ENCODE data around the gene GPN2.

The GPN2 gene

DNA sequence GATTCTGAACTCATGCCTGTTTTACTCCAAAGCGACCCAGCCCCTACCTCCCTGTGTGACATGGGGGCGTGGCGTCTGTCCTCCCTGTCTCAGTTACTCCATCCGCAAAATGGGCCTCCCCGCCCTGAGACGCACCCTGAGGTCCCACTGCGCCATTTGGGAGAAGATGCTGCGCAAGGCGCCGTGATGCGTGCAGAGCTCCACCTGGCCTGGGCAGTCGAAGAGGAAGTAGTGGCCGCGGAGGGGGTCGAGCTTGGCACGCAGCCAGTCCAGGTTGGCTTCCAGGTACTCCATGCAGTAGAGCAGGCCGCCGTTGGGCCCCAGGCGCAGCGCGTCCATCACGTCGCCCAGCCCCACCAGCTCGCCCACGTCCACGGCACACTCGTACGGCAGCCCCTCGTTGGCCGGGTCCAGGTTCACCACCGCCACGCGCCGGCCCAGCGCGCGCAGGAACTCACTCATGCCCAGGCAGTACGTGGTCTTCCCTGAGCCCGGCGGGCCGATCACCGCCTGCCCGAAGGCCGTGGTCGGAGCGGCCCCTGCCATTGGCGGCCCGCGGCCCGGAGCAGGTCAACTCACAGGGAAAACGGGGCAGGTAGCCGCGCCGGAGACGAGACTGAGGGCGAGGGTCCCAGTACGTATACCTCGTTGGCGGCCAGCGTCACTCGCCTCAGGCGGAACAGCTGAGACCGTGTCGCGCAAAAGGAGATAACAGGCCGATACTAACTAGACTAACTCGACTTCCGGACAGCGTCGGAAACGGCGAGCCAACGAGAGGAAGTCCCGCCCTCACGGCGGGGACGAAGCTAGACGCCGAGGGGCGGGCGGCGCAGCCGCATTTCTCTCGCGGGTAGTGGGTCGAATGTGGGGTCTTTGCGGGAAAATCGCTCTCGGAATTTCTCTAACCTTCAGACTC lies at the start of gene GPN2:
Gene GPN2 (minus strand): TSS at position 733 of the 916 bp plus-strand sequence. CDS start 187 bp downstream, at position 546.
- DNase-seq (ENCODE audit: low read depth), result peak; percentile 74

- no peak for DNase-seq (ENCODE audit: low read depth)
These were observed 48.6 kb upstream of the GPN2 start for GRCh38 chr1:26938659-26939025.

GRCh38 chr1:26938004-26938658 lies 48.0 kb upstream of the GPN2 start:
- no peak for DNase-seq (ENCODE audit: low read depth)

GRCh38 chr1:26936823-26937222 lies 46.7 kb upstream of the GPN2 start:
- DNase-seq (ENCODE audit: low read depth), result no peak

DNA sequence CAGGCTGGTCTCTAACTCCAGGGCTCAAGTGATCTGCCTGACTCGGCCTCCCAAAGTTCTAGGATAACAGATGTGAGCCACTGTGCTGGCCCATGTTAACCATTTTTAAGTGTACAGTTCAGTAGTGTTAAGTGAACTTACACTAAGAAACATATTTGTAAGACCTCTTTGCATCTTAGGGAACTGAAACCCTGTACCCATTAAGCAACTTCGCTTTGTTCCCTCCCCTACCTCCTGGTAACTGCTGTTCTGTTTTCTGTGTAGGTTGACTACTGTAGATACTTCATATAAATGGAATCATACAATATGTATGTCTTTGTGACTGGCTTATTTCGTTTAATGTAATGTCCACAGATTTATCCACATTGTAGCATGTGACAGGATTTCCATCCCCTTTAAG lies 42.4 kb upstream of the GPN2 start:
- DNase-seq (ENCODE audit: low read depth), result no peak

- DNase-seq (ENCODE audit: low read depth), result no peak
These were observed 33.6 kb upstream of the GPN2 start for GRCh38 chr1:26923711-26924110.

DNA sequence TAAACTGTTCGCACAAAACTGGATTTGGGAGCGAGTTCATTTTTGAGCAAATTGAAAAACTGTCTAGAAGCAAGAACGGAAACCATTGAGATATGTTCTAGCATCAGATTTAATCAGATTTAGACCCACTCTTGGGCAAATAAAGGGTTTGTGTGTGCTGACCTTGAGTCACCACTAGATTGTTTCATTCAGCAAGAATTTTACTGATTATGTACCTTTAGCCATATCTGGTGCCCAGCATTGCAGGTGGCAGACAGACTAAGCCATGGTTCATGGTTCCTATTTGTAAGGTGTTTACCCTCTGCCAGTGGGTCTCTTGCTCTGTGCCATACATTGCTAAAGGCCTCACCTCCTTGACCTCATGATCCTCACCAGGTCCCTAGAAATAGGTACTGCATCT lies 32.8 kb upstream of the GPN2 start:
- DNase-seq (ENCODE audit: low read depth), result no peak

- DNase-seq (ENCODE audit: low read depth), result no peak
These were observed 32.3 kb upstream of the GPN2 start for GRCh38 chr1:26922431-26922729.

DNA sequence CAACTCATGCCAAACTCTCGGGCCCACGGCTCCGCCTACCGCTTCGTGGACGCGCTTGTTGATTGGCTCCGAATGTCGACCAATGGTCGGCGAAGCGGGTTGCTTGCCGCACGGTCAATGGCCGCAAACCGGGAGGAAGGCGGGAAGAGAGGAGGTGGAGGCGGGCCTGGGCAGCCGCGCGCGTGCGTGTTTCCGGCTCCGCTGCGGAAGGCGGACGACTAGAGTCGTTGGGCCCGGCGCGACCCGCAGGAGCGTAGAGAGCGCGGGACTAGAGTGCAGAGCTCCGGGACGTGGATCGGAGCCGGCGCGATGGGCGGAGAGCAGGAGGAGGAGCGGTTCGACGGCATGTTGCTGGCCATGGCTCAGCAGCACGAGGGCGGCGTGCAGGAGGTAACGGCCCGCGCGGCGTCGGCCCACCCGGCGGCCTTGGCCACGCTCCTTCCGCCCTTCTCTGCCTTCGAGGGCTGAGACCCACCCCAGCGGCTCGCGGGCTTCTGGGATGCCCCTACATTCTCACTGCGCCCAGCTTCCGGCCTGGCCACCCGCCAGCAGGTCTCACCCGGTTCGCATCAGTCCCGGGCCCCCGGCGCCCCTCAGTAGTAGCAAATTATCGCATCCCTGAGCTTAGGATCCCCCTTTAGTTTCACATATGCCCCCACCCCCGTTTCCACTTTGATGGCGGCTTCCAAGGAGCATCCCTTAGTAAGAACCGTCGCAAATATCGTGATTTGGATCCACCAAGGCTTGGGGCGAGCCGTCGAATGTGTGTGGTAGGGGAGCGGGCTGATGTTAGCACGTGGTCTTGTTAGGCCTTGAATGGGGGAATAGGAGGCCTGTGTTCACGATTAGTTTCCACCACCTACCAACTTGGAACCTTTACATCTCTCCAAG lies 31.7 kb upstream of the GPN2 start, which contains the start of gene NUDC:
Gene NUDC (plus strand): TSS at position 204 of the 891 bp plus-strand sequence. CDS start 106 bp downstream, at position 310.
- DNase-seq (ENCODE audit: low read depth), result peak; percentile 94

GRCh38 chr1:26921126-26921539 lies 31.1 kb upstream of the GPN2 start:
- DNase-seq (ENCODE audit: low read depth), result no peak

- no peak for DNase-seq (ENCODE audit: low read depth)
These were observed 25.2 kb upstream of the GPN2 start for GRCh38 chr1:26915204-26915842.

DNA sequence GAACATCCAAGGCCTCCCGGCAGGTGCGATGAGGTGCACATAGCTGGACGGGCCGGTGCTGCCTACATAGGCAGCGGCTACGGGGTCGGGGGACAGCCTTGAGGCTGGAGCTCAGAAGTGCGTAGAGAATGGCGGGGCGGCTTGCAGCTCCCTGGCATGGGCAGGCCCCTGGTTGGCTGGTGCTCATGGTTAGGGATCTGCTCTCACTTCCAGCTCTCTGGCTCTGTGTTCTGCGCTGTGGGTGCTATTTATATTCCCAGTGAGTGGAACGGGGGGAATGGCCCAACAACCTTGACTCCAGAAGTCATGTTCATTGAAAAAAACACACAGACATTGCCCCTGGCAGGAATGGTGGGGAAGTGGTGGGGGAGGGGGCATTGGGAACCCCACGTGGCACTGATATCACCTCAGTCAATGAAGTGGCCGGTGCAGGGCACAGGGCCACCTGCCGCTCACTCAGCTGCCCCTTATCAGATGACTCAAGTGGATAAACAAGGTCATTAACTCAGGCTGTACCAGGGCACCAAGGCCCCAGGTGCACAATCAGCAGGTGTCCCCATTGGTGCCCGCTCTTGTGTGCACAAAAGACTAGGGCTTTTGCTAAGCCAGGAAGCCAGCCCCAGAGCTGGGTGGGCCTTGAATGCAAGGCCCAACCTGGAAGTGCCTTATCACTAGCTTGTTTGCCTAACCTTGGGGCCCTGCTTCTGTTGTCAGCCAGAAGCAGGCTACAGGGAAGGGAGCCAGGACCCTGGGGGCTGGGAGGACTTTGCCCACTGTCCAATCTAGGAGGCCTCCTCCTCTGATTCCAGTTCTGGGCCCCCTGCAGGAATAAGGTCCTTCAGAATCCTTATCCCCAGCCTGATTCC lies 23.9 kb upstream of the GPN2 start, which contains the start of gene NR0B2:
Gene NR0B2 (minus strand): TSS at position 222 of the 866 bp plus-strand sequence. CDS start 35 bp downstream, at position 187.
- DNase-seq (ENCODE audit: low read depth), result no peak

DNA sequence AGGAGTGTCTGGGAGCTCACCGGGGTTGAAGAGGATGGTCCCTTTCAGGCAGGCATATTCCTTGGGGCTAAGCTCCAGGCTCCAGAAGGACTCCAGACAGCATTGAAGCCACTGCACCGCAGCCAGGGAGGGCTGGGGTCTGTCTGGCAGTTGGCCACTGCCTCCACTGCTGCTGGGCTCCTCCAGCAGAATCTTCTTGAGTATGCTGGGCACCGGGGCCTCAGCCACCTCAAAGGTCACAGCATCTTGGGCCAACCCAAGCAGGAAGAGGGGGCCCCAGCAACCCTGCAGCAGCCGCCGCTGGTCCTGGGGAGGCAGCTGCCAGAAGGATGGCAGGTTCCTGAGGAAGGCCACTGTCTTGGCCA lies 23.3 kb upstream of the GPN2 start:
- no peak for DNase-seq (ENCODE audit: low read depth)

DNA sequence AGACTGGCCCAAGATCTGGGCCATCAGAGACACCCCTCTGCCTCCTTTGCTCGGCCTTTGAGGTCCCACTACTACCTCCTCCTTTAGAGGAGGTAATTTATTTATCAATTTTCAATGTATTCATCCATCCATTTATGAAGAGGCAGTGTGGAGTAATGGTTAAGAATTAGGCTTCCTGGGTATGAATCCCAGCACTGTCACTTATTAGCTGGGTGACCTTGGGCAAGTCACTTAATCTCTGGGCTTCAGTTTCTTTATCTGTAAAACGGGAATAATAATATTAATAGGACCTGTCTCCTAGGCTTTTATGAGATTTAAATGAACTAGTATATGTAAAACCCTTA lies 22.0 kb upstream of the GPN2 start:
- DNase-seq (ENCODE audit: low read depth), result no peak

DNA sequence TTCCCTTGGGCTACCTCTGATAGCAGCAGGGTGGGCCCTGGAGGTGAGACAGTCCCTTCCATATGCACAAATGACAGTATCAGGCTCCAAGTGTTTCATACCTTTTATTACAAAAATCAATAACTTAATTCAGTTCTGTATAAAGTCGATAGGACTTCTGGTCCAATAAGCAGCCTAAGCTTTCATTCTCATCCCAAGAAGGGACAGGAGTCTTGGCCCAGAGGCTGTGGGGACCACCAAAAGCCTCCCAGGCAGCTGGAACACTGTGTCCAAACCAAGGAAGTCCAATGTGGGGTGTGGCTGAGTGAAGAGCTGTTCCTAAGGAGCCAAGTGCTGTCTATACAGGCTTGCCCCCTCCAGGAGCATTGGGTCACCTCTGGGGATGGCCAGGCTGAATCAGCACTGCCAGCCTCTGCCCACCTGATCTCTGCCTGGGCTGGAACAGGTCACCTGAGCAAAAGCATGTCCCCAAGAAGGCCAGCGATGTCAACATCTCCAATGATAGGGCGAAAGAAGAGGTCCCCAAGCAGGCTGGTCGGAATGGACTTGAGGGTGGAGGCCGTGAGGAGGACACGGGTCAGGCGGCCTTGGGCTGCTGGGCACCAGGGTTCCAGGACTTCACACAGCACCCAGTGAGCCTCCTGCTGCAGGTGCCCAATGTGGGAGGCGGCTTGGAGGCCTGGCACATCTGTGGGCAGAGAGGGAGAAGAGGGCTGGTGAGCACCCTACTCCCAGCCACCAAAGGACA lies 21.5 kb upstream of the GPN2 start:
- DNase-seq (ENCODE audit: low read depth), result no peak

- no peak for DNase-seq (ENCODE audit: low read depth)
These were observed 20.5 kb upstream of the GPN2 start for GRCh38 chr1:26910343-26911160.

- DNase-seq (ENCODE audit: low read depth), result no peak
These were observed 19.9 kb upstream of the GPN2 start for GRCh38 chr1:26909951-26910342.

DNA sequence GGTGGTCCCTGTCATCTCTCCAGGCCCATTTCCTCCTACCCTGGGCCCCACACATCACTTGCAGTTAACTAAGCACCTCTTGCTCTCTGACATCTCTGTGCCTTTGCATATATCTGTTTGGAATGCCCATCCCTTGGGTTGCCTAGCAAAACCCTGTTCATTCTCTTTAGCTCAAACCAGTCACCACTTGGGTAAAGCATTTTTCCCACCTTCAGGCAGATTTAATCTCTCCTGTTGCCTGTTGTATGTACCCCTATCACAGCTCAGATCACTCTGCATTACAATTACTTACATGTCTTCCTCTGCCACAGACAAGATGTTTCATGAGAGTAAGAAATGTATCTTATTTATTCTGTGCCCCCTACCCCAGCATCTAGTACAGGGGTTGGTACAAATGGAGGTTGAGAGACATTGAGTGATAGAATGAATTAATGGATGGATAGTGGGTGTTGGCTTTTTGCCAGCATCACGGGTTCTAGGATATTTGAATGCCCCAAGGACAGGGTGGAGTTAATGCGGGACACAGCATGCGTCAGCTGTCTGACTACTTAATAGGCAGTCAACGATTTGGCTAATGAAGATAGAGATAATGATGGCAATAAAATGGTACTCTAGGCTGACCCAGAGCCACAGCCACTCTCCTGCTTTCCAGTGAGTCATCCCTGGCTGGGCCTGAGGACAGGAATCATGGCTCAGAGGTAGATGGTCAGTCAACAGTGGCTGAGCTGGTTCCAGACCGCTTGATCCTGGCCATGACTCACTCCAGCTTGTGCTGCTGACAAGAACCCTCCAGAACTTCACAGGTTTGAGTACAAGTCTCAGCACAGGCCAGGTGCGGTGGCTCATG lies 17.2 kb upstream of the GPN2 start:
- no peak for DNase-seq (ENCODE audit: low read depth)

All from activated T-cell treated with anti-CD3 and anti-CD28 coated beads for 48 hours (primary cell).